Measurements from ENCODE around the gene SURF4. TPM values are rescaled to one million over a fixed set of nuclear protein-coding genes. Genes with fewer than 3 reads are reported as not detected.
A peak's percentile ranks its signal among the peaks of the same experiment; 100 is the strongest.

The SURF4 gene
- total and polyA plus RNA-seq, 7 donors = 45.6 to 120 (median 68.1) TPM

GRCh38 chr9:133345596-133345995 lies 30.3 kb downstream of the SURF4 start:
- Histone ChIP-seq H3K4me3 (no peak overlapping the region), H3K4me1 (peaks cover 26% of the 10 kb centered on the region), H3K27ac (no peak overlapping the region), H3K9me3 (no peaks in the 10 kb centered on the region), H3K27me3 (ENCODE audit: insufficient read depth in 3 of 3, low read length in 2 of 3) (no peaks in the 10 kb centered on the region), H3K36me3 (ENCODE audit: insufficient read depth in 1 of 2, low read depth in 1 of 2) (peaks cover 12 to 79% of the 10 kb centered on the region in 2 donors)
- ATAC-seq (no peak), DNase-seq (no peak)
- intact Hi-C loops (cut with DNase I) = loop anchor here in 1 of 2 donors (5.0 kb wide), 1 partner anchor 132 kb away; the partner anchor contains the start of gene SLC2A6
- WGBS, 3 donors = 91 to 96% (median 92%) methylated on average over 6 of the region's 6 CpGs
- no peak for TF ChIP-seq CTCF (IDR thresholded peaks at IDR 0.05)

GRCh38 chr9:133344979-133345378 lies 30.9 kb downstream of the SURF4 start:
- ATAC-seq = no peak
- Histone ChIP-seq H3K36me3 (ENCODE audit: insufficient read depth in 1 of 2, low read depth in 1 of 2) (peaks cover 12 to 79% of the 10 kb centered on the region in 2 donors), H3K4me3 (no peak overlapping the region), H3K9me3 (no peaks in the 10 kb centered on the region), H3K4me1 (peaks cover 26% of the 10 kb centered on the region), H3K27ac (no peak overlapping the region), H3K27me3 (ENCODE audit: insufficient read depth in 3 of 3, low read length in 2 of 3) (no peaks in the 10 kb centered on the region)
- WGBS, 3 donors = 94 to 95% (median 94%) methylated on average over 12 of the region's 12 CpGs
- no peak for DNase-seq
- TF ChIP-seq CTCF (IDR thresholded peaks at IDR 0.05) = no peak
- intact Hi-C loops (cut with DNase I) = loop anchor here in 1 of 2 donors (5.0 kb wide), 1 partner anchor 132 kb away; the partner anchor contains the start of gene SLC2A6

- ATAC-seq = no peak
- H3K36me3 ChIP-seq (ENCODE audit: insufficient read depth in 1 of 2, low read depth in 1 of 2) = peaks cover 13 to 79% of the 10 kb centered on the region in 2 donors
- intact Hi-C loops (cut with DNase I) = no loop called here
- no peaks in the 10 kb centered on the region for H3K27me3 ChIP-seq (ENCODE audit: insufficient read depth in 3 of 3, low read length in 2 of 3)
- no peak overlapping the region for H3K4me3 ChIP-seq
- no peak for DNase-seq
- 93 to 96% (median 94%) methylated on average over 19 of the region's 19 CpGs for WGBS, 3 donors
- peaks cover 26% of the 10 kb centered on the region for H3K4me1 ChIP-seq
- H3K27ac ChIP-seq = no peak overlapping the region
- TF ChIP-seq CTCF (IDR thresholded peaks at IDR 0.05) = no peak
- H3K9me3 ChIP-seq = no peaks in the 10 kb centered on the region
These were observed 31.8 kb downstream of the SURF4 start for GRCh38 chr9:133344071-133344470.

GRCh38 chr9:133342570-133342969 lies 33.3 kb downstream of the SURF4 start:
- H3K4me3 ChIP-seq = no peak overlapping the region
- no peak for TF ChIP-seq CTCF (IDR thresholded peaks at IDR 0.05)
- peaks cover 26% of the 10 kb centered on the region for H3K4me1 ChIP-seq
- WGBS, 3 donors = 64 to 74% (median 67%) methylated on average over 10 to 11 of the region's 11 CpGs
- DNase-seq = no peak
- no peaks in the 10 kb centered on the region for H3K27me3 ChIP-seq (ENCODE audit: insufficient read depth in 3 of 3, low read length in 2 of 3)
- no peak overlapping the region for H3K27ac ChIP-seq
- no peak for ATAC-seq
- intact Hi-C loops (cut with DNase I) = no loop called here
- H3K9me3 ChIP-seq = no peaks in the 10 kb centered on the region
- peaks cover 13 to 79% of the 10 kb centered on the region in 2 donors for H3K36me3 ChIP-seq (ENCODE audit: insufficient read depth in 1 of 2, low read depth in 1 of 2)

- Histone ChIP-seq H3K27me3 (ENCODE audit: insufficient read depth in 3 of 3, low read length in 2 of 3) (no peaks in the 10 kb centered on the region), H3K4me3 (no peak overlapping the region), H3K4me1 (peaks cover 25% of the 10 kb centered on the region), H3K9me3 (no peaks in the 10 kb centered on the region), H3K27ac (no peak overlapping the region), H3K36me3 (ENCODE audit: insufficient read depth in 1 of 2, low read depth in 1 of 2) (peaks cover 13 to 79% of the 10 kb centered on the region in 2 donors)
- TF ChIP-seq CTCF (IDR thresholded peaks at IDR 0.05) = no peak
- intact Hi-C loops (cut with DNase I) = no loop called here
- DNase-seq (no peak), ATAC-seq (peak in 1 of 4 donors; percentile 4)
- WGBS, 3 donors = 75 to 81% (median 78%) methylated on average over 12 of the region's 12 CpGs
These were observed 33.8 kb downstream of the SURF4 start for GRCh38 chr9:133342069-133342406.

All from psoas muscle (tissue), 8 donors.